GM19328 (cell line): Measurements from ENCODE around the gene PLEKHA7.
A peak's percentile ranks its signal among the peaks of the same experiment; 100 is the strongest.
"Not testable (repeated sequence)": the region's sequence is repeated elsewhere in the genome, so short reads cannot be mapped to it uniquely, and the experiment has no call there.

Source experiments
- ATAC-seq: cut with Tn5 transposase; IDR thresholded peaks from one replicate; pipeline ENCODE4 v1.9.1; 2021; ENCODE audit warnings: mild to moderate bottlenecking, moderate library complexity; ENCODE audit not compliant: unreplicated experiment

PLEKHA7 gene

DNA sequence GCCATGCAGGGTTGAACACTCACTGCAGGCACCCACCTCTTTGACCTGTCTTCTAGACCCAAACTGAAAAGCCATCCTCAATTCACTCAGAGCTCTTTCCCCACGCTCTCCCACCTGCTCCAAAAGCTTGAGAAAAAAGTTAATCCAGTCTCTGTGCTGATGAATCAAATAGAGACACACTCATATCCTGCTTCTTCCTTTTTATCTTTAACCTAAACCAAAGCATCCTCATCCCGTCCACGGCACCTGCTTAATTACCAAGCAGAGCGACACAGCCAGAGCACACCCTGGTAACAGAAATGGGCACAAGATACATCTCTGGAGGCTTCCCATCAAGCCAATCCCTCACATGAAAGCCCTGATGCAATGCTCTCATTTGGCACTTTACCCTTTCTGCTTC is 102.6 kb downstream of the PLEKHA7 start:
- no peak for ATAC-seq

DNA sequence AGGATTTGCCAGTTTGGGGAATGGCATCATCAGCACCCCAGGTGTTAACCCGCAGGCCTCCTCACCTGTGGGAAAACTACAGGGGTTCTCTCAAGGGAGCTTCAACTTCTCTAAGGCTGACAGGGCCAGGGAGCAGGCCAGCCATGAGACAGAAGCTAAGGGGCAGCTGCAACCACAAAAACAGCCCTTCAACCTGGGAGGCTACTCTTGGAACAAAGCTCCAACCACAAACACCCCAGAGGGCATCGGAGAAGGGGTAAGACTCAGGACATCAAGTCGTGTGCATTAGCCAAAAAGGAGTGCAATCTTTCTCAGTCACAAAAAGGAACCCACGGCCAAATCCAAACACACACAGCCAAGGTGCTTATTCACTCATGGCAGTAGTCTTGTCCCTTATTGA is 103.0 kb downstream of the PLEKHA7 start:
- no peak for ATAC-seq

GRCh38 chr11:16909359-16910035 is 104.7 kb downstream of the PLEKHA7 start:
- ATAC-seq = peak; percentile 58

DNA sequence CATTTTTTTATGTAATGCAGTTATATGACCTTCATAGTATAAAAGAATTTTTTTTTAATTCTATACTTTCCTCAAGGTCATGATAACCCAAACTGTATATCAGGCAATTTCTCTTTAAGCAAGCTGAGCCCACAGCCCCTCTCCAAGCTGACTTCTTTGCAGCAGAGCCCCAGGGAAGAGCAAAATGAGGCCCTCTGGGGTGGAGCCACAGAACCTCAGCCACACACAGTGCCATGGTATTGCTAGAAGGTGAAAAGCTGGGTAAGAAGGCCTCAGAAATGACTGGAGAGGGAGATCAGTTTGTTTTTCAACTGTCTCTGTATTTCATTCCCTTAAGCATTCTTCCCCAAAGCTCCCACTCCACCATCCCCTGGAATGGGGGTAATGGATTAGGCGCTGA is 108.8 kb downstream of the PLEKHA7 start:
- no peak for ATAC-seq

DNA sequence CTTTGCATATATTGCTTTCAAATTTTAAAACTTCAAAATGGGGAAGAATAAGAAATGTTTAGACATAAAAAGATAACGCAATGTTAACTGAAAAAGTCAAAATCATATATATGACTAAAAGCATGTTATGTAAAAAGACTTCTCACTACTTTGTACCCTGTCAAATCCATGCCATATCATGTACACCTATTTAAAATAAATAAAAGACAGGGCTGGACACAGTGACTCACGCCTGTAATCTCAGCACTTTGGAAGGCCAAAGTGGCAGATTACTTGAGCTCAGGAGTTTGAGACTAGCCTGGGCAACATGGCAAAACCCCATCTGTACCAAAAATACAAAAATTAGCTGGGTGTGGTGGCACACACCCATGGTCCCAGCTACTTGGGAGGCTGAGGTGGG is 109.5 kb downstream of the PLEKHA7 start:
- not testable (repeated sequence) for ATAC-seq

DNA sequence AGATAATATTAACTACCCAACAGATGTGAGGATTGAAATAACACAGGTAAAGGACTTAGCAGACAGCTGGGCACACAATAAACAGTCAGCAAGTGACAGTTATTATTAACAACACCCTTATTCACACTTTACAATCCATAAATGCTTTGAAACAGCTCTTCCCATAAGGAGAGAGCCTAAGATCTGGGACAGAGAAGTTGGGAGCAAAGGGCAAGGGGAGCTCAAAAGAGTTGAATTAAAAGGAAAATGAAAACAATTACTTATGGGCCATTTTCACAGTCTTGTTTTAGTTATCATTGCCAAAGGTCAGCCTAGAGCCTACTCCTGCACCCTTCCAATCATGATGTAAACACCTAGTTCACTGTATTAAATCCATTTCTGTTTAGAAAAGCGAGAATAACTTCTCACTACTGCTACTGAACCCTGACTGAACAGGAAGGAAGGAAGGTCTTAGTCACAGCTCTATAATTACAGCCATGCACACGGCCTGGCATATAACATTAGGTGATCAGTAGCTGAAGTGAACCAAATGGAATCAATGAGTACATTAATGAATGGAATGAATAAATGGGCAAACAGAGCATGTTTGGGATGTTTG is 111.3 kb downstream of the PLEKHA7 start:
- peak; percentile 51 for ATAC-seq

GRCh38 chr11:16902182-16902581 is 112.0 kb downstream of the PLEKHA7 start:
- peak; percentile 68 for ATAC-seq

- ATAC-seq = no peak
Observed at GRCh38 chr11:16900491-16900890, 113.7 kb downstream of the PLEKHA7 start.

DNA sequence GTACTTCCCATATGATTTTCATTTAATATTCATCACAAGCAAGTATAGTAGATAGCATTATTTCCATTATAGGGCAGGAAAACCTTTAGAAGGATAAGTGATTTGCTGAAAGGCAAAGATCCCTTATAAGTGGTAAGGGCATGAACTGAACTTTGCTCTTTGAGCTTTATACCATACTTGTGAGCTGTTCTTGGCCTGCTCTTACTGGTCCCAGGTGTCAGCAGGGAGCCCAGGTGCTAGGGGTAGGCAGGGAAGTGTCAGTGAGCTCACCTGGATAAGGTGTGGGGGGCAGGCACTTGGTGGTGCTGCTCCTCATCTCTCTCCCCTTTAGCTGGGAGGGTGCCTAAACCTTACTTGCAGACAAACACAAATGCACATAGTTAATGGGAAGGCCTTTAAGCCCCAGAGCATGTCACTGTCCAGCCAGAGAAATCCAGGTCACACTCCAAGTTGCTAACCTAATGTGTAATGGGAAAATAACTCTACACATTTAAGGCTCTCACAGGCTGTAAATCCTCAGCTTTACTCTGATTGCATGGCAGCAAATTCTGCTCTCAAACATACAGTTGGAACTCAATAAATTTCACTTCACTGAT is 114.4 kb downstream of the PLEKHA7 start:
- no peak for ATAC-seq

GRCh38 chr11:16898274-16898985 is 115.8 kb downstream of the PLEKHA7 start:
- ATAC-seq = no peak

DNA sequence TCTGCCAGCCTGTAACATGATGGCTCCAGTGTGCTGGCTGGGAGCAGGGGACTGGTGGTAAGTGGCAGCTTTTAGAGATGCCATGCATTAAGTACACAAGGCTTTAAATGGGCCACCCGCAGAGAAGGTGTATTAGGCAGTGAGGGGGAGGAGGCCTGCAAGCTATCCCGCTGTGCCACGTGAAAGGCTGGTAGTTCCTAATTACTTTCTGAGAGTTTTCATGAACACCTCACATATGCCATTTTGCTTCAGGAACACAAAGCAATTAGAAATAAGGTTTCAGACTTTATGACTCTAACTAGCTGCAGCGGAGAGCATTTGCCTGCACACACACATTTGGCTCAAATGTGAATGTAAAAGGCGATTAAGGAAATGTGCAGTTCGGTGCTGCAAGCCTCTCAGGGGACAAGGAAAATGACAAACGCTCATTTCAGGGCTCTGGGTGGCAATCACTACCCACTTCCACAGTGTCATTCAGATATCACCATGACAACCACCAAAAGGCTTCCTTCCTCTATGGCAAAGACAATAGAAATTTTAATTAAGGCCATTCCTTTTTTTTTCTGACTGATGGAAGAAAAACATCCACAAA is 116.6 kb downstream of the PLEKHA7 start:
- ATAC-seq = no peak

DNA sequence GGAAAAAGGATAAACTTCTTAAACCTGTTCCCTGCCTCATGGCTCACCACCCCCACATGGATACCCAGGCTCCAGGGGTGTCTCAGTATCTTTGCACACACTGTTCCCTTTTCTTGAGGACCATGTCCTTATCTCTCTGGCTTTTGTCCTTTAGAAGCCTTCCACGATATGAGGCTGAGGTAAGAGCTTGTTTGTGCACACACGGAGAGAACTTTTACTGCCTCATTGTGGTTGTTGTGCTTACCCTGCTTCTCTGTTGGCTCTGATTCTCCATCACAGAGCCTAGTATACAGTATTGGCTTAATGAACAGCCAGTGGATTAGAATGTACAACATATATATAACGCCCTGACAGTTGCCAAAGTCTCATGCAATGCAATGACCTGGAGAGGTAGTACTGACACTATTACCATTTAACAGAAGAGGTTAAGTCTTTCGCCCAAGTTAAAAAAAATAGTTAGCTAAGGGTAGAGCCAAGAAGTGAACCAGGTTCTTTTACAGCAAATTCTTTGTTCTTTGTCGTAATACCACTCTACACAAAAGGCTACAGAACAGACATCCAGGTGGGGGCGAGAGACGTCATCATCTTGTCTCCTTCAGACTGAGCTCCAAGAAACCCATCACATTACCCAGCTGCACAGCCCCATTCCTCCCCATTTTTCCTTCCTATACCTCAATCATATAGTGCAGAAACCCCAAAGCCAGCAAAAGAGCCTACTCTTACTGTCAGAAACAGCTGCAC is 117.3 kb downstream of the PLEKHA7 start:
- ATAC-seq = no peak

- no peak for ATAC-seq
Observed at GRCh38 chr11:16895306-16895705, 118.9 kb downstream of the PLEKHA7 start.

DNA sequence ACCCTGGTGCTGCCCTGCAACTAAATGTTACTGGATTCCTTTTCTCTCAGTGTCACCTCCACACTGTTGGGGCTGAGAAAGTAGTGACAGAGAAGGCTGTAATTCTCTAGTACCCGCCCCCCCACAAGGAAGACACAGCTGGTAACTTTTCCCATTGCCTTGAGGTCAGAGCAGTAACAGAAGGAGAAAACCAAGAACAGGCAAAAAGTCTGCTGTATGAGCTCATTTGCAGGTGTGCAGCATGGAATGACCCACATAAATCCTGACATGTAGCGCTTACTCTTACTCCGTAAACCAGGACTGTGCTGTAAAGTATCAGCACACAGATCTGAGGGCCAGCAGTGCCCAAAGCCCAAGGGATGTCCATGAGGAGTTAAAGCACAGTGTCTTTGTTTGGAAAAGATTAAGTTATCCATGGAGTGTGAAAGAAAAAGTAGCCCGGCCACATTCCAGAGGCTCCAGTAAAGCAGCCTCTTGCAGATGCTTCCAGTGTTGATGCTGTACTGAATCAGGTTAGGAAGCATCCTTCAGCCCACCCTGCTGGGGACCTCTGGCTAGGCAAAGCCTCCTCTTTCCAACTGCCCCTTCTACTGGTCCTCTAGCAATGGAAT is 120.7 kb downstream of the PLEKHA7 start:
- ATAC-seq = no peak

DNA sequence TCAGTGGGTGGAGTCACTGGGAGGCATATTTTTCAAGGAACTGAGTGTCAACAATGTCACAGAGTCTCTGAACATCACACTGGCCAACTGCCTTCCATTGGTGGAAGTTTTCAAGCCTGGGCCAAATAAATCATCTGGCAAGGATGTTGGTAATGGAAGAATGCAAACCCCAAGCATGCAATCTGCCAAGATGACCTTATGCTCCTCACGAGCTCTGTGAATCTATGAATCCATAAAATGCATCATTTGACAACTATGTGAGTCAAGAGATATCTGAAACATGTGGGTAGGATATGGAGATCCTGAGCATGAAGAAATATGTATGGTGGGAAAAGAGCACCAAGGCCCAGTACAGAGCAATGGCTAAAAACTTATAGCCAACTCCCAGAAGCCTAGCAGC is 122.2 kb downstream of the PLEKHA7 start:
- ATAC-seq = no peak

GRCh38 chr11:16891165-16891564 is 123.0 kb downstream of the PLEKHA7 start:
- no peak for ATAC-seq

GRCh38 chr11:16890442-16890841 is 123.8 kb downstream of the PLEKHA7 start:
- no peak for ATAC-seq

DNA sequence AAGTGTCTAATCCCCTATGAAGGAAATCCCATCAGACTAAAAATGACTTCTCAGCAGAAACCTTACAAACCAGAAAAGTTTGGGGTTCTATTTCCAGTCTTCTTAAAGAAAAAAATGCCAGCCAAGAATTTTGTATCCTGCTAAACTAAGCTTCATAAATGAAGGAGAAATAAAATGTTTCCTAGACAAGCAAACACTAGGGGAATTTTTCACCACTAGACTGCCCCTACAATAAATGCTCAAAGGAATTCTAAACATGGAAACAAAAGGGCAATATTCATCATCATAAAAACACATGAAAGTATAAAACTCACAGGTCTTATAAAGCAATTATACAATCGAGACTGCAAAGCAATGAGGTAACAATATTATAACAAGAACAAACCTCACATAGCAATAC is 124.3 kb downstream of the PLEKHA7 start:
- ATAC-seq = no peak

GRCh38 chr11:16889010-16889409 is 125.2 kb downstream of the PLEKHA7 start:
- not testable (repeated sequence) for ATAC-seq

GRCh38 chr11:16887887-16888286 is 126.3 kb downstream of the PLEKHA7 start:
- ATAC-seq = not testable (repeated sequence)
